Lower lobe of right lung (tissue), 2 donors: ENCODE data around the gene PLEKHA5. TPM values are rescaled to one million over a fixed set of nuclear protein-coding genes. Genes with fewer than 3 reads are reported as not detected.

Experiments
- ATAC-seq, 2 donors: fragments of 200-7000 bp; cut with Tn5 transposase; one replicate each; pipeline ENCODE4 v1.9.1; 2020 to 2022; ENCODE audit warnings: mild to moderate bottlenecking in 2 of 2, moderate library complexity in 2 of 2
- DNase-seq: peaks from one replicate; pipeline ENCODE4 v3.0.0-alpha.2; 2020
- H3K27ac ChIP-seq: fragments of 200-600 bp; one replicate; pipeline ENCODE4 v1.8.0; 2022
- H3K27me3 ChIP-seq: fragments of 200-600 bp; one replicate; pipeline ENCODE4 v1.8.0; 2022; ENCODE audit warnings: low read depth
- H3K36me3 ChIP-seq: fragments of 200-600 bp; one replicate; pipeline ENCODE4 v1.8.0; 2022; ENCODE audit warnings: mild to moderate bottlenecking
- H3K4me1 ChIP-seq: fragments of 200-600 bp; one replicate; pipeline ENCODE4 v1.8.0; 2022
- H3K4me3 ChIP-seq: fragments of 200-600 bp; one replicate; pipeline ENCODE4 v1.8.0; 2022; ENCODE audit warnings: mild to moderate bottlenecking
- H3K9me3 ChIP-seq: fragments of 200-600 bp; one replicate; pipeline ENCODE4 v1.8.0; 2022
- intact Hi-C: fragments of 100-400 bp; cut with DNase I; formaldehyde crosslinking; loops from one replicate; pipeline ENCODE4 v1.11.0; 2022
- total RNA-seq: library from RNA; stranded (reverse); fragmentation: NEBNext Ultra II Directional; extraction: Animal tissue kit (Norgen Biotek cat#: 25700); gene quantifications from one replicate; pipeline ENCODE4 v1.2.1, GENCODE V29; 2021
- TF ChIP-seq, protein P1 (sequence below): fragments of 200-600 bp; IDR thresholded peaks from one replicate; pipeline ENCODE4 v1.8.0; 2022; ENCODE audit warnings: antibody characterized with exemption, mild to moderate bottlenecking
- donor health status: DM: no; HTN: yes; CAD: no; lungs with severe emphysema.

PLEKHA5 gene
- total RNA-seq, 1 donor from 2014 or later, result 29.2 TPM

DNA sequence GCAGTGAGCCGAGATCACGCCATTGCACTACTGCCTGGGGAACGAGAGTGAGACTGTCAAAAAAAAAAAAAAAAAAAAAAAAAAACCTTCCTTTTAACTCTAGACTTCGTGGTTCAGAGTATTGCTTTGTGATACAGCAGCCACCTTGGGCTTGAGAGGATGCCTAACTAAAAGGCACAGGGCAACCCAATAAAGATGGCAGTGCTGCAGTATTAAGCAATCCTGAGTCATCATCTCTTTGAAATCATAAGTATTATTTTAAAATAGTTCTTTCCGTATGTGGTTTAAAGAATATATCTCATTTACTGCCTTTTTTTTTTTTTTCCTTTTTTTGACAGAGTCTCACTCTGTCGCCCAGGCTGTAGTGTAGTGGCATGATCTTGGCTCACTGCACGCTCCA lies 116.1 kb downstream of the PLEKHA5 start:
- Histone ChIP-seq H3K9me3 (no peaks in the 10 kb centered on the region), H3K27me3 (no peaks in the 10 kb centered on the region), H3K27ac (no peak overlapping the region), H3K36me3 (no peaks in the 10 kb centered on the region), H3K4me1 (no peaks in the 10 kb centered on the region), H3K4me3 (no peak overlapping the region)
- TF ChIP-seq, protein P1, sequence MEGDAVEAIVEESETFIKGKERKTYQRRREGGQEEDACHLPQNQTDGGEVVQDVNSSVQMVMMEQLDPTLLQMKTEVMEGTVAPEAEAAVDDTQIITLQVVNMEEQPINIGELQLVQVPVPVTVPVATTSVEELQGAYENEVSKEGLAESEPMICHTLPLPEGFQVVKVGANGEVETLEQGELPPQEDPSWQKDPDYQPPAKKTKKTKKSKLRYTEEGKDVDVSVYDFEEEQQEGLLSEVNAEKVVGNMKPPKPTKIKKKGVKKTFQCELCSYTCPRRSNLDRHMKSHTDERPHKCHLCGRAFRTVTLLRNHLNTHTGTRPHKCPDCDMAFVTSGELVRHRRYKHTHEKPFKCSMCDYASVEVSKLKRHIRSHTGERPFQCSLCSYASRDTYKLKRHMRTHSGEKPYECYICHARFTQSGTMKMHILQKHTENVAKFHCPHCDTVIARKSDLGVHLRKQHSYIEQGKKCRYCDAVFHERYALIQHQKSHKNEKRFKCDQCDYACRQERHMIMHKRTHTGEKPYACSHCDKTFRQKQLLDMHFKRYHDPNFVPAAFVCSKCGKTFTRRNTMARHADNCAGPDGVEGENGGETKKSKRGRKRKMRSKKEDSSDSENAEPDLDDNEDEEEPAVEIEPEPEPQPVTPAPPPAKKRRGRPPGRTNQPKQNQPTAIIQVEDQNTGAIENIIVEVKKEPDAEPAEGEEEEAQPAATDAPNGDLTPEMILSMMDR, result no peak
- intact Hi-C loops, result no loop called here
- ATAC-seq (no peak), DNase-seq (no peak)

DNA sequence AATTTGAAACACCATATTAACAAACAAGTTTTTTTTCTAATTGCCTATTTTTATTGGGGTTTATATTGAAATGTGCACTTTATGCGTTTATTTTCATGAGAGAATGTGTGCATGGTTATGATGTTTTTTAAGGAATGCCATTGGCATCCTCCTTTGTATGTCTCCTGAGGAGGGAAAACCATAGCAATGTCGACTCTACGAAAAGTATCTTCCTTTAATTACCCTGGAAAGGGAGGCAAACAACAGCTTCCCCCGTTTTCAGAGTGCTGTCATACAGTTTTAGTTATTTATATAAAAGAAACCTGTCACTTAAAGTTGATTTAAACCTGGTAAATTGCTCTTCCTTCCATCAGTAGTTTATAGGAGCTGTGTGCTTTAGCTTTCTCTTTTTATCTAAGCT lies 117.4 kb downstream of the PLEKHA5 start:
- no peak for DNase-seq
- Histone ChIP-seq H3K4me3 (no peak overlapping the region), H3K36me3 (no peaks in the 10 kb centered on the region), H3K27ac (no peak overlapping the region), H3K9me3 (no peaks in the 10 kb centered on the region), H3K27me3 (no peaks in the 10 kb centered on the region), H3K4me1 (no peaks in the 10 kb centered on the region)
- no peak for ATAC-seq
- TF ChIP-seq, protein P1, result no peak
- intact Hi-C loops, result no loop called here

DNA sequence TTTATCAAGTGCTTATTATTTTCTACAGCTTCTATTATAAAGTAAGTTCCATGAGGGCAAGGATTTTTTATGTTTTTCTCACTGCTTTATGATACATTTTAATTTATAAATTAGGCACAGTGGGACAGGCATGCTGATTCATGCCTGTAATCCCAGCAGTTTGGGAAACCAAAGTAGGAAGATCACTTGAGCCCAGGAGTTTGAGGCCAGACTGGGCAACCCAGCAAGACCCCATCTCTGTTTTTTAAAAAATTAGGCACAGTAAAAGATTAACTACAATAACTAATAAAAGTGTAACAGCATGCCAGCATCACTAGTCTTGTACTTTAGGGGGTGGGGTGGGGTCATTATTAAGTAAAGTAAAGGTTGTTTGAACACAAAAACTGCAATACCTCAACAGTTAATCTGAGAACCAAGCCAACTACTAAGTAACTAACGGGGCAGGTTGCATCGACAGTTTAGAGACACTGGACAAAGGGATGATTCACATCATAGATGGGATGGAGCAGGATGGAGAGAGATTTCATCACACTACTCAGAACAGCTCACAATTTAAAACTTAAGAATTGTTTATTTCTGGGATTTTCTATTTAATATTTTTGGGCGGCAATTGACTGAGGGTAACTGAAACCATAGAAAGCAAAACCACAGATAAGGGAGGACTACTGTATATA lies 119.5 kb downstream of the PLEKHA5 start:
- Histone ChIP-seq H3K4me1 (no peaks in the 10 kb centered on the region), H3K27me3 (no peaks in the 10 kb centered on the region), H3K27ac (no peak overlapping the region), H3K36me3 (no peaks in the 10 kb centered on the region), H3K9me3 (no peaks in the 10 kb centered on the region), H3K4me3 (no peak overlapping the region)
- TF ChIP-seq, protein P1, result no peak
- ATAC-seq, result no peak
- no peak for DNase-seq
- intact Hi-C loops, result no loop called here

DNA sequence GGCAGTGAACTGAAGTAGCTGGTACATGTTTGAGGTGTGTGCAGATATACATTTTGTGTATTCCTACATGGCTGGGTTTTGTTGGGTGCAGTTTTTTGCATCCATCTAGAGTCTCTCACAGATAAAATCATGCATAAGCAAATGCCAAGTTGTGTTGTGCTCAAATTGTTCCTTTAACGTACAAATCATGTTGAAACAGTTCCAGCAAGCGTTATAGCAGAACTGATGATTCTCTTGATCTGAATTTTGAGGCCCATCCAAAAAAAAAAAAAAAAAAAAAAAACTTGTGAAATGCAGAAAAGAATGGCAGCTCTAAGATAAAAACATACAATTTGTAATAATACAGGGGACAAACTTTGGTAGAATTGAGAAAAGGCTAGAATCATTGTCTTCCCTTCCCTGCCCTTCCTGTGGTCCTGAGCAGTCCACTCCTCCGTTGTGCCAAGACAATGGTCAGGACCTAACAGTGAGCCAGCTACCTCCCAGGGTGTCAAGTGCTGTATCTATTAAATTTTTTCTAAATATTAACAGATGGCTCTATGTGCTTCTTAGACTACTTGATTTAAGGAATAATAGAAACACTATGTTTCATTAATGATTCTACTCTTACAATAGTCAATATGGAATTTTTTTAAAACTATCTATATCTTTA lies 122.1 kb downstream of the PLEKHA5 start:
- H3K27me3 ChIP-seq, result no peaks in the 10 kb centered on the region
- DNase-seq (no peak), ATAC-seq (no peak)
- H3K9me3 ChIP-seq, result no peaks in the 10 kb centered on the region
- no peak overlapping the region for H3K4me3 ChIP-seq
- intact Hi-C loops, result no loop called here
- H3K36me3 ChIP-seq, result no peaks in the 10 kb centered on the region
- H3K27ac ChIP-seq, result no peak overlapping the region
- TF ChIP-seq, protein P1, result no peak
- H3K4me1 ChIP-seq, result no peaks in the 10 kb centered on the region

DNA sequence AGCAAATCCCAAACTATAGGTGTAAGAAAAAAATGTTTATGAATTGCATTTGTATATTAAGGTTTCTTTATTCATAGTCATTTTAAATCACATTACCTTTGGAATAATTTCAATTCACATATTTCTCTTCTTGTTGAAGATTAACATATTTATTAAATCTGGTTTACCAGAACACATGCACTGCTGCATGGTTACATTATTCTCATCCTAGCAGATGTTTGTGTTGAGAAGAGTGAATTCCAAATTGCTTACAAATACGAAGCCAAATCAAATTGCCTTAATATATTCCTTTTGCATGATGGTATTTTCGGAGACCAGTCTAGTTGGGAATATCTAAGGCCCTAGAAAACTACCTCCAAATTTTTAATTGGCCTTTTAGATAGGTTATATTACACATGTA lies 130.6 kb downstream of the PLEKHA5 start:
- H3K36me3 ChIP-seq, result no peaks in the 10 kb centered on the region
- TF ChIP-seq, protein P1, result no peak
- no peak overlapping the region for H3K4me3 ChIP-seq
- intact Hi-C loops, result no loop called here
- ATAC-seq, result no peak
- no peaks in the 10 kb centered on the region for H3K9me3 ChIP-seq
- no peak for DNase-seq
- H3K4me1 ChIP-seq, result no peaks in the 10 kb centered on the region
- H3K27ac ChIP-seq, result no peak overlapping the region
- no peaks in the 10 kb centered on the region for H3K27me3 ChIP-seq
